GM23338 (cell line): ENCODE measurements around the gene ILKAP. TPM values are rescaled to one million over a fixed set of nuclear protein-coding genes. Genes with fewer than 3 reads are reported as not detected.

Experiments used
- ATAC-seq: fragments of 200-7000 bp; cut with Tn5 transposase; 3 replicates; pipeline ENCODE4 v1.9.1; 2020
- DNase-seq: peaks from one replicate; pipeline ENCODE4 v3.0.0-alpha.2; 2015; ENCODE audit warnings: low spot score
- H2AFZ ChIP-seq: fragments of 200-600 bp; sonication (generic); 2 replicates; pipeline ENCODE4 v1.8.0; 2016; ENCODE audit warnings: antibody characterized with exemption, mild to moderate bottlenecking, moderate library complexity
- H3F3A ChIP-seq: fragments of 200-600 bp; sonication (generic); replicated peaks from 2 replicates; pipeline ENCODE4 v1.8.0; 2017; ENCODE audit warnings: antibody characterized with exemption, mixed run types, low read depth
- H3K27ac ChIP-seq: fragments of 200-600 bp; sonication (generic); 2 replicates; pipeline ENCODE4 v1.6.1; 2016; ENCODE audit warnings: low read depth
- H3K27me3 ChIP-seq: fragments of 200-600 bp; sonication (generic); 2 replicates; pipeline ENCODE4 v1.8.0; 2016; ENCODE audit warnings: mild to moderate bottlenecking, mixed run types, moderate library complexity; ENCODE audit not compliant: insufficient read depth
- H3K36me3 ChIP-seq: fragments of 200-600 bp; sonication (generic); 2 replicates; pipeline ENCODE4 v1.8.0; 2016; ENCODE audit warnings: mild to moderate bottlenecking; ENCODE audit not compliant: insufficient read depth
- H3K4me1 ChIP-seq: fragments of 200-600 bp; sonication (generic); 2 replicates; pipeline ENCODE4 v1.8.0; 2016; ENCODE audit warnings: mild to moderate bottlenecking, moderate library complexity; ENCODE audit not compliant: insufficient read depth
- H3K4me2 ChIP-seq: fragments of 200-600 bp; sonication (generic); 2 replicates; pipeline ENCODE4 v1.7.1; 2017; ENCODE audit warnings: mixed run types
- H3K4me3 ChIP-seq: fragments of 200-600 bp; sonication (generic); 2 replicates; pipeline ENCODE4 v1.6.1; 2016; ENCODE audit warnings: mixed run types
- H3K79me2 ChIP-seq: fragments of 200-600 bp; sonication (generic); replicated peaks from 2 replicates; pipeline ENCODE4 v1.8.0; 2017; ENCODE audit warnings: mild to moderate bottlenecking; ENCODE audit not compliant: insufficient read depth
- H3K9me2 ChIP-seq: fragments of 200-600 bp; sonication (generic); 2 replicates; pipeline ENCODE4 v1.8.0; 2017; ENCODE audit not compliant: insufficient read depth
- H4K20me1 ChIP-seq: fragments of 200-600 bp; sonication (generic); replicated peaks from 2 replicates; pipeline ENCODE4 v1.8.0; 2017; ENCODE audit warnings: mild to moderate bottlenecking; ENCODE audit not compliant: insufficient read depth
- H3K27ac Mint-ChIP-seq: 2 replicates; pipeline ENCODE4 v1.8.0; 2020; ENCODE audit warnings: inconsistent platforms, mild to moderate bottlenecking, moderate library complexity, mixed read lengths
- H3K27me3 Mint-ChIP-seq: 3 replicates; pipeline ENCODE4 v1.8.0; 2022; ENCODE audit warnings: low read depth, mild to moderate bottlenecking, moderate library complexity, mixed read lengths, inconsistent platforms; ENCODE audit not compliant: insufficient read depth, poor library complexity
- H3K36me3 Mint-ChIP-seq: 3 replicates; pipeline ENCODE4 v1.8.0; 2021; ENCODE audit warnings: low read depth, mild to moderate bottlenecking, inconsistent platforms, moderate library complexity, mixed read lengths
- H3K4me1 Mint-ChIP-seq: 3 replicates; pipeline ENCODE4 v1.8.0; 2020; ENCODE audit warnings: mild to moderate bottlenecking, inconsistent platforms, mixed read lengths
- H3K4me3 Mint-ChIP-seq: 3 replicates; pipeline ENCODE4 v1.8.0; 2021; ENCODE audit warnings: moderate library complexity, mild to moderate bottlenecking, inconsistent platforms, mixed read lengths
- H3K9me3 Mint-ChIP-seq: 3 replicates; pipeline ENCODE4 v1.8.0; 2020; ENCODE audit warnings: moderate library complexity, mild to moderate bottlenecking, inconsistent platforms, mixed read lengths
- EZH2phosphoT487 ChIP-seq: fragments of 200-600 bp; sonication (generic); IDR thresholded peaks from one replicate; pipeline ENCODE4 v1.8.1; 2018; ENCODE audit warnings: antibody characterized with exemption; ENCODE audit not compliant: unreplicated experiment
- JUNB ChIP-seq: IDR thresholded peaks from one replicate; pipeline ENCODE4 v1.6.1; 2016; ENCODE audit warnings: antibody characterized with exemption; ENCODE audit not compliant: unreplicated experiment
- POLR2AphosphoS5 ChIP-seq: IDR thresholded peaks from 2 replicates; pipeline ENCODE4 v1.6.1; 2016; ENCODE audit warnings: antibody characterized with exemption, low read depth
- STAT1 ChIP-seq: IDR thresholded peaks from one replicate; pipeline ENCODE4 v1.6.1; 2016; ENCODE audit warnings: antibody characterized with exemption; ENCODE audit not compliant: unreplicated experiment
- ZNF331 ChIP-seq: fragments of 250-450 bp; sonication (Bioruptor Pico); IDR thresholded peaks from 2 replicates; pipeline ENCODE4 v1.5.0; 2020; ENCODE audit warnings: low read depth, mild to moderate bottlenecking, moderate library complexity
- polyA plus RNA-seq: library from polyadenylated mRNA; unstranded; fragments of >200 nt; fragmentation: Nextera tagmentation; extraction: Ambion mirVana; gene quantifications from 2 replicates; pipeline ENCODE4 v1.2.1, GENCODE V29; 2016
- total RNA-seq: library from RNA; depleted of rRNA; stranded (reverse); fragments of >200 nt; shearing (Covaris generic); gene quantifications from 2 replicates; pipeline ENCODE4 v1.2.3, GENCODE V29; 2014
- TF ChIP-seq, protein P1 (sequence below): fragments of 250-450 bp; sonication (Bioruptor Pico); IDR thresholded peaks from 2 replicates; pipeline ENCODE4 v1.5.0; 2020; ENCODE audit warnings: mild to moderate bottlenecking, moderate library complexity
- TF ChIP-seq, protein P2 (sequence below): IDR thresholded peaks from 2 replicates; pipeline ENCODE4 v1.6.1; 2016; ENCODE audit warnings: antibody characterized with exemption
- TF ChIP-seq, protein P3 (sequence below): IDR thresholded peaks from one replicate; pipeline ENCODE4 v1.6.1; 2018; ENCODE audit warnings: antibody characterized with exemption; ENCODE audit not compliant: unreplicated experiment

ILKAP gene
- total and polyA plus RNA-seq, 2 experiments from 2014 or later = 17.0 to 35.9 TPM

DNA sequence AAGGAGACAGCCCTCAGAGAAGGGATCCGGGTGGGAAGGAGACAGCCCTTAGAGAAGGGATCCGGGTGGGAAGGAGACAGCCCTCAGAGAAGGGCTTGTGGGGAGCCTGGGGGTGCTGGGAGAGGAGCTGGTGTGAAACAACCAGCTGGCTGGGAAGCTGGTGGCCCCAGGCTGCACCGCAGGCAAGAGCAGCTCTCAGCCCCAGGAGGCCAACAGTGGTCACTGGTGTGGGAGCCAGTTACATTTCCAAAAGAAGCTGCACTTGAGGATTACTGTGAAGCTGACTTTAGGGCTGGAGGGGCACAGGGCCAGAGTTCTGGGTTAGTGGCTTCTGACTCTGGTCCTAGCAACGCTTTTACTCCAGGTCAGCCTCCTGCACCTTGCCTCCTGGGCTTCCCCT, 33.1 kb upstream of the ILKAP start (continued):
- TF ChIP-seq, protein P1, sequence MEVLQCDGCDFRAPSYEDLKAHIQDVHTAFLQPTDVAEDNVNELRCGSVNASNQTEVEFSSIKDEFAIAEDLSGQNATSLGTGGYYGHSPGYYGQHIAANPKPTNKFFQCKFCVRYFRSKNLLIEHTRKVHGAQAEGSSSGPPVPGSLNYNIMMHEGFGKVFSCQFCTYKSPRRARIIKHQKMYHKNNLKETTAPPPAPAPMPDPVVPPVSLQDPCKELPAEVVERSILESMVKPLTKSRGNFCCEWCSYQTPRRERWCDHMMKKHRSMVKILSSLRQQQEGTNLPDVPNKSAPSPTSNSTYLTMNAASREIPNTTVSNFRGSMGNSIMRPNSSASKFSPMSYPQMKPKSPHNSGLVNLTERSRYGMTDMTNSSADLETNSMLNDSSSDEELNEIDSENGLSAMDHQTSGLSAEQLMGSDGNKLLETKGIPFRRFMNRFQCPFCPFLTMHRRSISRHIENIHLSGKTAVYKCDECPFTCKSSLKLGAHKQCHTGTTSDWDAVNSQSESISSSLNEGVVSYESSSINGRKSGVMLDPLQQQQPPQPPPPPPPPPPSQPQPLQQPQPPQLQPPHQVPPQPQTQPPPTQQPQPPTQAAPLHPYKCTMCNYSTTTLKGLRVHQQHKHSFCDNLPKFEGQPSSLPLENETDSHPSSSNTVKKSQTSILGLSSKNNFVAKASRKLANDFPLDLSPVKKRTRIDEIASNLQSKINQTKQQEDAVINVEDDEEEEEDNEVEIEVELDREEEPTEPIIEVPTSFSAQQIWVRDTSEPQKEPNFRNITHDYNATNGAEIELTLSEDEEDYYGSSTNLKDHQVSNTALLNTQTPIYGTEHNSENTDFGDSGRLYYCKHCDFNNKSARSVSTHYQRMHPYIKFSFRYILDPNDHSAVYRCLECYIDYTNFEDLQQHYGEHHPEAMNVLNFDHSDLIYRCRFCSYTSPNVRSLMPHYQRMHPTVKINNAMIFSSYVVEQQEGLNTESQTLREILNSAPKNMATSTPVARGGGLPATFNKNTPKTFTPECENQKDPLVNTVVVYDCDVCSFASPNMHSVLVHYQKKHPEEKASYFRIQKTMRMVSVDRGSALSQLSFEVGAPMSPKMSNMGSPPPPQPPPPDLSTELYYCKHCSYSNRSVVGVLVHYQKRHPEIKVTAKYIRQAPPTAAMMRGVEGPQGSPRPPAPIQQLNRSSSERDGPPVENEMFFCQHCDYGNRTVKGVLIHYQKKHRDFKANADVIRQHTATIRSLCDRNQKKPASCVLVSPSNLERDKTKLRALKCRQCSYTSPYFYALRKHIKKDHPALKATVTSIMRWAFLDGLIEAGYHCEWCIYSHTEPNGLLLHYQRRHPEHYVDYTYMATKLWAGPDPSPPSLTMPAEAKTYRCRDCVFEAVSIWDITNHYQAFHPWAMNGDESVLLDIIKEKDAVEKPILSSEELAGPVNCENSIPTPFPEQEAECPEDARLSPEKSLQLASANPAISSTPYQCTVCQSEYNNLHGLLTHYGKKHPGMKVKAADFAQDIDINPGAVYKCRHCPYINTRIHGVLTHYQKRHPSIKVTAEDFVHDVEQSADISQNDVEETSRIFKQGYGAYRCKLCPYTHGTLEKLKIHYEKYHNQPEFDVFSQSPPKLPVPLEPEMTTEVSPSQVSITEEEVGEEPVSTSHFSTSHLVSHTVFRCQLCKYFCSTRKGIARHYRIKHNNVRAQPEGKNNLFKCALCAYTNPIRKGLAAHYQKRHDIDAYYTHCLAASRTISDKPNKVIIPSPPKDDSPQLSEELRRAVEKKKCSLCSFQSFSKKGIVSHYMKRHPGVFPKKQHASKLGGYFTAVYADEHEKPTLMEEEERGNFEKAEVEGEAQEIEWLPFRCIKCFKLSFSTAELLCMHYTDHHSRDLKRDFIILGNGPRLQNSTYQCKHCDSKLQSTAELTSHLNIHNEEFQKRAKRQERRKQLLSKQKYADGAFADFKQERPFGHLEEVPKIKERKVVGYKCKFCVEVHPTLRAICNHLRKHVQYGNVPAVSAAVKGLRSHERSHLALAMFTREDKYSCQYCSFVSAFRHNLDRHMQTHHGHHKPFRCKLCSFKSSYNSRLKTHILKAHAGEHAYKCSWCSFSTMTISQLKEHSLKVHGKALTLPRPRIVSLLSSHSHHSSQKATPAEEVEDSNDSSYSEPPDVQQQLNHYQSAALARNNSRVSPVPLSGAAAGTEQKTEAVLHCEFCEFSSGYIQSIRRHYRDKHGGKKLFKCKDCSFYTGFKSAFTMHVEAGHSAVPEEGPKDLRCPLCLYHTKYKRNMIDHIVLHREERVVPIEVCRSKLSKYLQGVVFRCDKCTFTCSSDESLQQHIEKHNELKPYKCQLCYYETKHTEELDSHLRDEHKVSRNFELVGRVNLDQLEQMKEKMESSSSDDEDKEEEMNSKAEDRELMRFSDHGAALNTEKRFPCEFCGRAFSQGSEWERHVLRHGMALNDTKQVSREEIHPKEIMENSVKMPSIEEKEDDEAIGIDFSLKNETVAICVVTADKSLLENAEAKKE (CRISPR knock-in tag) = no peak
- TF ChIP-seq ZNF331 (CRISPR knock-in tag) = no peak
- TF ChIP-seq JUNB = no peak
- TF ChIP-seq STAT1 = no peak
- TF ChIP-seq POLR2AphosphoS5 = no peak
- TF ChIP-seq EZH2phosphoT487 = no peak

DNA sequence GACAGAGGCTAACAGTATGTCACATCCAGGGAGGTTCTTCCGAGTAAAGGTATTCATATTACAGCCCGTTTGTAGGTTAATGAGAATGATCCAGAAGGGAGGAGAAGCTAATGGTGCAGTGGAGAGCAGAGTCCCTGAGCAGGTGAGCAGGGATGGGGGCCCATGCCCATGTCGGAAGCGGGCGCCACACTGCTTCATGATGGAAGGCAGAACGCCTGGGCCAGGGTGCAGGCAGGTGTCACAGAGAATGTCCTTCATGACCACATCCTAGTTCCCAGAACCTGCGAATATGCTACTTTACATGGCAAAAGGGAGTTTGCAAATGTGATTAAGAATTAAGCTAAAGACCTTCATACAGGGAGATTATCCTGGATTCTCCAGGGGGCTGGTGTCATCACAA, 32.4 kb upstream of the ILKAP start:
- Histone ChIP-seq H3K36me3 (no peaks in the 10 kb centered on the region), H2AFZ (no peak overlapping the region), H3F3A (no peaks in the 10 kb centered on the region), H3K4me2 (no peak overlapping the region), H3K27me3 (peaks cover 52% of the 10 kb centered on the region), H3K27ac (no peak overlapping the region), H3K9me2 (peaks cover 3% of the 10 kb centered on the region), H4K20me1 (peaks cover 6% of the 10 kb centered on the region; the same call in 1 of the 2 replicates), H3K4me3 (no peak overlapping the region), H3K79me2 (no peaks in the 10 kb centered on the region), H3K4me1 (no peaks in the 10 kb centered on the region; the same call in 1 of the 2 replicates)
- Mint-ChIP-seq H3K9me3 (peaks cover 8% of the 10 kb centered on the region), H3K27ac (no peak overlapping the region), H3K4me3 (no peak overlapping the region), H3K4me1 (no peaks in the 10 kb centered on the region; the same call in 2 of the 3 replicates), H3K36me3 (peaks cover 7% of the 10 kb centered on the region), H3K27me3 (peaks cover 48% of the 10 kb centered on the region)
- no peak for ATAC-seq
- DNase-seq = no peak
- no peak for TF ChIP-seq JUNB
- TF ChIP-seq EZH2phosphoT487 = no peak
- TF ChIP-seq, protein P2, sequence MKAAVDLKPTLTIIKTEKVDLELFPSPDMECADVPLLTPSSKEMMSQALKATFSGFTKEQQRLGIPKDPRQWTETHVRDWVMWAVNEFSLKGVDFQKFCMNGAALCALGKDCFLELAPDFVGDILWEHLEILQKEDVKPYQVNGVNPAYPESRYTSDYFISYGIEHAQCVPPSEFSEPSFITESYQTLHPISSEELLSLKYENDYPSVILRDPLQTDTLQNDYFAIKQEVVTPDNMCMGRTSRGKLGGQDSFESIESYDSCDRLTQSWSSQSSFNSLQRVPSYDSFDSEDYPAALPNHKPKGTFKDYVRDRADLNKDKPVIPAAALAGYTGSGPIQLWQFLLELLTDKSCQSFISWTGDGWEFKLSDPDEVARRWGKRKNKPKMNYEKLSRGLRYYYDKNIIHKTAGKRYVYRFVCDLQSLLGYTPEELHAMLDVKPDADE = no peak
- TF ChIP-seq STAT1 = no peak
- TF ChIP-seq, protein P3, sequence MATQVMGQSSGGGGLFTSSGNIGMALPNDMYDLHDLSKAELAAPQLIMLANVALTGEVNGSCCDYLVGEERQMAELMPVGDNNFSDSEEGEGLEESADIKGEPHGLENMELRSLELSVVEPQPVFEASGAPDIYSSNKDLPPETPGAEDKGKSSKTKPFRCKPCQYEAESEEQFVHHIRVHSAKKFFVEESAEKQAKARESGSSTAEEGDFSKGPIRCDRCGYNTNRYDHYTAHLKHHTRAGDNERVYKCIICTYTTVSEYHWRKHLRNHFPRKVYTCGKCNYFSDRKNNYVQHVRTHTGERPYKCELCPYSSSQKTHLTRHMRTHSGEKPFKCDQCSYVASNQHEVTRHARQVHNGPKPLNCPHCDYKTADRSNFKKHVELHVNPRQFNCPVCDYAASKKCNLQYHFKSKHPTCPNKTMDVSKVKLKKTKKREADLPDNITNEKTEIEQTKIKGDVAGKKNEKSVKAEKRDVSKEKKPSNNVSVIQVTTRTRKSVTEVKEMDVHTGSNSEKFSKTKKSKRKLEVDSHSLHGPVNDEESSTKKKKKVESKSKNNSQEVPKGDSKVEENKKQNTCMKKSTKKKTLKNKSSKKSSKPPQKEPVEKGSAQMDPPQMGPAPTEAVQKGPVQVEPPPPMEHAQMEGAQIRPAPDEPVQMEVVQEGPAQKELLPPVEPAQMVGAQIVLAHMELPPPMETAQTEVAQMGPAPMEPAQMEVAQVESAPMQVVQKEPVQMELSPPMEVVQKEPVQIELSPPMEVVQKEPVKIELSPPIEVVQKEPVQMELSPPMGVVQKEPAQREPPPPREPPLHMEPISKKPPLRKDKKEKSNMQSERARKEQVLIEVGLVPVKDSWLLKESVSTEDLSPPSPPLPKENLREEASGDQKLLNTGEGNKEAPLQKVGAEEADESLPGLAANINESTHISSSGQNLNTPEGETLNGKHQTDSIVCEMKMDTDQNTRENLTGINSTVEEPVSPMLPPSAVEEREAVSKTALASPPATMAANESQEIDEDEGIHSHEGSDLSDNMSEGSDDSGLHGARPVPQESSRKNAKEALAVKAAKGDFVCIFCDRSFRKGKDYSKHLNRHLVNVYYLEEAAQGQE = no peak
